Right lobe of liver (tissue), 4 donors: ENCODE measurements around the gene CACNA1C.

Experiments used
- POLR2A ChIP-seq: fragments of 450-650 bp; IDR thresholded peaks from one replicate; pipeline ENCODE4 v1.6.1; 2017; ENCODE audit warnings: antibody characterized with exemption, mild to moderate bottlenecking
- TF ChIP-seq, protein P1 (sequence below), 4 donors: fragments of 200-600 bp in 3 of 4; fragments of 450-650 bp in 1 of 4; IDR thresholded peaks; one replicate each; pipeline versions ENCODE4 v1.5.1 to v1.8.0; 2016 to 2022; ENCODE audit warnings: antibody characterized with exemption in 4 of 4, mild to moderate bottlenecking in 2 of 4
- donor health status: DM: no; HTN: no; CAD: no.
- donor health status: DM: no; HTN: no; CAD: no.
- donor health status: DM: no; HTN: yes; CAD: no.

DNA sequence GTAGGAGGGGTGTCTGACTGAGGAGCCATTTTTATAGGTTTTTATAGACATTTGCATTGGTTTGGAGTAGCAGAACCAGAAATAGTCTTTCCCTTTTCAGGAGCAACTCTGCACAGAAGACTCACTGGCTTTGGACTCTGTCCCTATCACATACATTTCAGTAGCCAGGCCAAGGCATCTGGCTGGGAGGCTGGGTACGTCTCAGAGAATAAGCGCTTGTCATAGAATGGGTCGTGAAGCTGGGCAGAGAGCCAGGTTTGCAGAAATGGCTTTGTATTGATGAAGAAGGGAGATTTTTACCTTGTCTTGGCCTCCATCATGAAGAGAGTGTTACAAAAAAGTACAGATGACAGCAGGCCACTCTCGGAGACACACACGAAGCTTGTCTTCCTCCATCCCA, 98.6 kb downstream of the CACNA1C start:
- TF ChIP-seq, protein P1, sequence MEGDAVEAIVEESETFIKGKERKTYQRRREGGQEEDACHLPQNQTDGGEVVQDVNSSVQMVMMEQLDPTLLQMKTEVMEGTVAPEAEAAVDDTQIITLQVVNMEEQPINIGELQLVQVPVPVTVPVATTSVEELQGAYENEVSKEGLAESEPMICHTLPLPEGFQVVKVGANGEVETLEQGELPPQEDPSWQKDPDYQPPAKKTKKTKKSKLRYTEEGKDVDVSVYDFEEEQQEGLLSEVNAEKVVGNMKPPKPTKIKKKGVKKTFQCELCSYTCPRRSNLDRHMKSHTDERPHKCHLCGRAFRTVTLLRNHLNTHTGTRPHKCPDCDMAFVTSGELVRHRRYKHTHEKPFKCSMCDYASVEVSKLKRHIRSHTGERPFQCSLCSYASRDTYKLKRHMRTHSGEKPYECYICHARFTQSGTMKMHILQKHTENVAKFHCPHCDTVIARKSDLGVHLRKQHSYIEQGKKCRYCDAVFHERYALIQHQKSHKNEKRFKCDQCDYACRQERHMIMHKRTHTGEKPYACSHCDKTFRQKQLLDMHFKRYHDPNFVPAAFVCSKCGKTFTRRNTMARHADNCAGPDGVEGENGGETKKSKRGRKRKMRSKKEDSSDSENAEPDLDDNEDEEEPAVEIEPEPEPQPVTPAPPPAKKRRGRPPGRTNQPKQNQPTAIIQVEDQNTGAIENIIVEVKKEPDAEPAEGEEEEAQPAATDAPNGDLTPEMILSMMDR (IDR thresholded peaks at IDR 0.05): no peak
- TF ChIP-seq POLR2A: no peak
